MM.1S (cell line): ENCODE results near the gene NELL2.

Experiments
- EZH2 ChIP-seq: fragments of 300-600 bp; sonication (generic); optimal IDR thresholded peaks from 2 replicates; pipeline ENCODE3; 2017; ENCODE audit warnings: low read depth, mild to moderate bottlenecking, antibody characterized with exemption, low read length, mixed read lengths
- EZH2phosphoT487 ChIP-seq: fragments of 300-600 bp; sonication (generic); IDR thresholded peaks from 2 replicates; pipeline ENCODE4 v1.6.1; 2018; ENCODE audit warnings: antibody characterized with exemption, low read length
- TF ChIP-seq, protein P1 (sequence below): fragments of 300-600 bp; sonication (generic); IDR thresholded peaks from 2 replicates; pipeline ENCODE4 v1.5.1; 2016; ENCODE audit warnings: antibody characterized with exemption, low read length, mixed read lengths

DNA sequence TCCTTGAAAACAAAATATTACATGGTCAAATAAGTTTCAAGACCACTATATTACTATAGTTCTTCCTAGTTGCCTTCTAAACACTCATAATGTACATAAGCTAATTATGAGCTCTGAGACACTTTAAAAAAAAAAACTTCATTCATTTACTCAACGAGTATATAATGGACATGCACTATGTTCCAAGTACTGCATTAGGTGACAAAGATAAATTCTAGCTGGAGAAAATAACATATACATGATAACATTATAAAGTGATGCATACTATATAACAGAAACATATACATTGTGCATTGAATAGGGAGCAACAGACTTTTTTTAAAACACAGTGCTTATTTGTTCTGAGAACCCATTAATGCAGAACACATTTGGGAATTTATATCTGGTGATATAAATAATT, 202.3 kb downstream of the NELL2 start:
- TF ChIP-seq, protein P1, sequence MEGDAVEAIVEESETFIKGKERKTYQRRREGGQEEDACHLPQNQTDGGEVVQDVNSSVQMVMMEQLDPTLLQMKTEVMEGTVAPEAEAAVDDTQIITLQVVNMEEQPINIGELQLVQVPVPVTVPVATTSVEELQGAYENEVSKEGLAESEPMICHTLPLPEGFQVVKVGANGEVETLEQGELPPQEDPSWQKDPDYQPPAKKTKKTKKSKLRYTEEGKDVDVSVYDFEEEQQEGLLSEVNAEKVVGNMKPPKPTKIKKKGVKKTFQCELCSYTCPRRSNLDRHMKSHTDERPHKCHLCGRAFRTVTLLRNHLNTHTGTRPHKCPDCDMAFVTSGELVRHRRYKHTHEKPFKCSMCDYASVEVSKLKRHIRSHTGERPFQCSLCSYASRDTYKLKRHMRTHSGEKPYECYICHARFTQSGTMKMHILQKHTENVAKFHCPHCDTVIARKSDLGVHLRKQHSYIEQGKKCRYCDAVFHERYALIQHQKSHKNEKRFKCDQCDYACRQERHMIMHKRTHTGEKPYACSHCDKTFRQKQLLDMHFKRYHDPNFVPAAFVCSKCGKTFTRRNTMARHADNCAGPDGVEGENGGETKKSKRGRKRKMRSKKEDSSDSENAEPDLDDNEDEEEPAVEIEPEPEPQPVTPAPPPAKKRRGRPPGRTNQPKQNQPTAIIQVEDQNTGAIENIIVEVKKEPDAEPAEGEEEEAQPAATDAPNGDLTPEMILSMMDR: no peak
- TF ChIP-seq EZH2 (no peak), EZH2phosphoT487 (no peak)
